Osteocyte (in vitro differentiated cells): ENCODE results near the gene GABRG3. TPM values are rescaled to one million over a fixed set of nuclear protein-coding genes. Genes with fewer than 3 reads are reported as not detected.

Experiments used
- DNase-seq: peaks from one replicate; pipeline ENCODE4 v3.0.0; 2021; ENCODE audit warnings: mixed read lengths; ENCODE audit not compliant: unreplicated experiment; ENCODE audit errors: extremely low spot score
- H3K27ac Mint-ChIP-seq: one replicate; pipeline ENCODE4 v1.8.0; 2021; ENCODE audit warnings: mild to moderate bottlenecking, mixed read lengths; ENCODE audit not compliant: unreplicated experiment
- H3K27me3 Mint-ChIP-seq: one replicate; pipeline ENCODE4 v1.8.0; 2021; ENCODE audit warnings: mixed read lengths; ENCODE audit not compliant: unreplicated experiment
- H3K36me3 Mint-ChIP-seq: one replicate; pipeline ENCODE4 v1.8.0; 2021; ENCODE audit warnings: mixed read lengths; ENCODE audit not compliant: unreplicated experiment
- H3K4me1 Mint-ChIP-seq: one replicate; pipeline ENCODE4 v1.8.0; 2021; ENCODE audit warnings: mixed read lengths; ENCODE audit not compliant: unreplicated experiment
- H3K4me3 Mint-ChIP-seq: one replicate; pipeline ENCODE4 v1.8.0; 2021; ENCODE audit warnings: mild to moderate bottlenecking, moderate library complexity, mixed read lengths; ENCODE audit not compliant: unreplicated experiment
- H3K9me3 Mint-ChIP-seq: one replicate; pipeline ENCODE4 v1.8.0; 2021; ENCODE audit warnings: mixed read lengths; ENCODE audit not compliant: unreplicated experiment
- CTCF ChIP-seq: fragments of 200-600 bp; sonication (generic); IDR thresholded peaks from 2 replicates; pipeline ENCODE4 v1.5.0; 2021; ENCODE audit warnings: antibody characterized with exemption, mild to moderate bottlenecking, moderate library complexity
- total RNA-seq: library from RNA; stranded (reverse); gene quantifications from 2 replicates; pipeline ENCODE4 v1.2.1, GENCODE V29; 2021

GABRG3 gene
- total RNA-seq, 1 donor from 2014 or later, result 0.19 TPM

- Mint-ChIP-seq H3K36me3 (no peaks in the 10 kb centered on the region), H3K4me1 (peaks cover 19% of the 10 kb centered on the region), H3K27ac (no peak overlapping the region), H3K4me3 (no peak overlapping the region), H3K9me3 (no peaks in the 10 kb centered on the region), H3K27me3 (no peaks in the 10 kb centered on the region)
- no peak for DNase-seq
- TF ChIP-seq CTCF, result no peak
These were observed 87.1 kb downstream of the GABRG3 start for GRCh38 chr15:27057904-27058645.

GRCh38 chr15:27058939-27059338 lies 88.0 kb downstream of the GABRG3 start:
- TF ChIP-seq CTCF, result no peak
- Mint-ChIP-seq H3K36me3 (no peaks in the 10 kb centered on the region), H3K9me3 (no peaks in the 10 kb centered on the region), H3K4me3 (no peak overlapping the region), H3K27ac (no peak overlapping the region), H3K4me1 (peaks cover 19% of the 10 kb centered on the region), H3K27me3 (no peaks in the 10 kb centered on the region)
- DNase-seq, result no peak

- Mint-ChIP-seq H3K27me3 (no peaks in the 10 kb centered on the region), H3K27ac (no peak overlapping the region), H3K4me3 (no peak overlapping the region), H3K36me3 (no peaks in the 10 kb centered on the region), H3K4me1 (peaks cover 19% of the 10 kb centered on the region), H3K9me3 (no peaks in the 10 kb centered on the region)
- TF ChIP-seq CTCF, result peak; percentile 73
- DNase-seq, result no peak
These were observed 88.7 kb downstream of the GABRG3 start for GRCh38 chr15:27059610-27060202.

GRCh38 chr15:27061739-27062138 lies 90.8 kb downstream of the GABRG3 start:
- Mint-ChIP-seq H3K36me3 (no peaks in the 10 kb centered on the region), H3K4me3 (no peak overlapping the region), H3K4me1 (peaks cover 19% of the 10 kb centered on the region), H3K9me3 (no peaks in the 10 kb centered on the region), H3K27me3 (no peaks in the 10 kb centered on the region), H3K27ac (peak overlapping the region; percentile 35)
- DNase-seq, result no peak
- no peak for TF ChIP-seq CTCF

- Mint-ChIP-seq H3K4me3 (no peak overlapping the region), H3K4me1 (peaks cover 11% of the 10 kb centered on the region), H3K36me3 (peaks cover 5% of the 10 kb centered on the region), H3K27ac (no peak overlapping the region), H3K9me3 (peaks cover 5% of the 10 kb centered on the region), H3K27me3 (no peaks in the 10 kb centered on the region)
- TF ChIP-seq CTCF, result no peak
- no peak for DNase-seq
These were observed 92.0 kb downstream of the GABRG3 start for GRCh38 chr15:27062951-27063350.
